ENCODE measurements around the gene NOS3. TPM values are rescaled to one million over a fixed set of nuclear protein-coding genes. Genes with fewer than 3 reads are reported as not detected.

The NOS3 gene
- total and polyA plus RNA-seq, 9 of the 15 experiments (the other 6 are each of a cell fraction or from before 2014, with no cell fraction given) = 1.1 to 121 (median 23.6) TPM

DNA sequence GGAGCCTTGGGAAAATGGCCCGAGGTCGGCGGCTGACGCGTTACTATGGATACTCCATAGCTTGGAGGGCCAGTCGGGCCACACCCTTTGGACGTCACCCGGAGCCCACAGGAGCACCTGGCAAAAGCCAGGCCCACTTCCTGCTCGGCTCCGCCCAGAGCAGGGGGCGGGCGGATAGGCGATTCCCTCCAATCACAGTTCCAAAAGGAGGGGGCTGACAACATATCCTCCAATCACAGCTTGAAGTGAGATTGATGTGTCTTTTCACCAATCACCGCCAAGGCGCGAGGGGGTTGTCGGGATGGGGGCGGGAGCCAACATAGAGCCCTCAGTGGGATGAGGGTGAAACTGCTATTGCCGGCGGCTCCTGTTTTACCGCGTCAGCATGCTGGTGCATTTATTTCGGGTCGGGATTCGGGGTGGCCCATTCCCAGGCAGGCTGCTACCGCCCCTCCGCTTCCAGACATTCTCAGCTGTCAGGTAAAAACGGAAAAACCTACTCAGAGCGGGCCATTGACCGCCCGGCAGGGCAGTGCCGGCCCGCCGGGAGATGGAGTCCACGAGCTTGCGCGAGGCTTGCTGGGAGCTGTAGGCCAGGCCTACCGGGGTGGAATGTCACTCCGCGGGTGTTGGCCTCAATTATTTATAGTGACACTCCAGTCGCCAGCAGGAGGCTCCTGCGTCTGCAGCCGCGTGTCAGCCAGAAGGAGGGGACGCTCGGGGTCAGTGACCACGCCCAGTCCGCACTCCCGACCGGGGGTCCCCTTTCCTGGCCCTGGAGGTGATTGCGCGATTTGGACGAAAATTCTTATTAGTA is 37.5 kb downstream of the NOS3 start, which contains the start of gene ABCB8 (continued):
- no peak for TF ChIP-seq U2AF1 (optimal IDR thresholded peaks at IDR 0.05; ENCODE audit: low read depth, low read length)
- no peak for TF ChIP-seq NCOA2 (IDR thresholded peaks at IDR 0.05; ENCODE audit: partially characterized antibody in 2 of 2)
- TF ChIP-seq ZNF23 (CRISPR knock-in tag; IDR thresholded peaks at IDR 0.05) = no peak
- TF ChIP-seq, protein P1, sequence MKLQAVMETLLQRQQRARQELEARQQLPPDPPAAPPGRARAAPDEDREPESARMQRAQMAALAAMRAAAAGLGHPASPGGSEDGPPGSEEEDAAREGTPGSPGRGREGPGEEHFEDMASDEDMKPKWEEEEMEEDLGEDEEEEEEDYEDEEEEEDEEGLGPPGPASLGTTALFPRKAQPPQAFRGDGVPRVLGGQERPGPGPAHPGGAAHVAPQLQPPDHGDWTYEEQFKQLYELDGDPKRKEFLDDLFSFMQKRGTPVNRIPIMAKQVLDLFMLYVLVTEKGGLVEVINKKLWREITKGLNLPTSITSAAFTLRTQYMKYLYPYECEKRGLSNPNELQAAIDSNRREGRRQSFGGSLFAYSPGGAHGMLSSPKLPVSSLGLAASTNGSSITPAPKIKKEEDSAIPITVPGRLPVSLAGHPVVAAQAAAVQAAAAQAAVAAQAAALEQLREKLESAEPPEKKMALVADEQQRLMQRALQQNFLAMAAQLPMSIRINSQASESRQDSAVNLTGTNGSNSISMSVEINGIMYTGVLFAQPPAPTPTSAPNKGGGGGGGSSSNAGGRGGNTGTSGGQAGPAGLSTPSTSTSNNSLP (IDR thresholded peaks at IDR 0.05; ENCODE audit: borderline replicate concordance, low read depth, low read length) = peak; percentile 100
- TF ChIP-seq, protein P2, sequence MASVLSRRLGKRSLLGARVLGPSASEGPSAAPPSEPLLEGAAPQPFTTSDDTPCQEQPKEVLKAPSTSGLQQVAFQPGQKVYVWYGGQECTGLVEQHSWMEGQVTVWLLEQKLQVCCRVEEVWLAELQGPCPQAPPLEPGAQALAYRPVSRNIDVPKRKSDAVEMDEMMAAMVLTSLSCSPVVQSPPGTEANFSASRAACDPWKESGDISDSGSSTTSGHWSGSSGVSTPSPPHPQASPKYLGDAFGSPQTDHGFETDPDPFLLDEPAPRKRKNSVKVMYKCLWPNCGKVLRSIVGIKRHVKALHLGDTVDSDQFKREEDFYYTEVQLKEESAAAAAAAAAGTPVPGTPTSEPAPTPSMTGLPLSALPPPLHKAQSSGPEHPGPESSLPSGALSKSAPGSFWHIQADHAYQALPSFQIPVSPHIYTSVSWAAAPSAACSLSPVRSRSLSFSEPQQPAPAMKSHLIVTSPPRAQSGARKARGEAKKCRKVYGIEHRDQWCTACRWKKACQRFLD (CRISPR knock-in tag; IDR thresholded peaks at IDR 0.05) = no peak; the same call in 1 of the 2 replicates
- TF ChIP-seq, protein P3, sequence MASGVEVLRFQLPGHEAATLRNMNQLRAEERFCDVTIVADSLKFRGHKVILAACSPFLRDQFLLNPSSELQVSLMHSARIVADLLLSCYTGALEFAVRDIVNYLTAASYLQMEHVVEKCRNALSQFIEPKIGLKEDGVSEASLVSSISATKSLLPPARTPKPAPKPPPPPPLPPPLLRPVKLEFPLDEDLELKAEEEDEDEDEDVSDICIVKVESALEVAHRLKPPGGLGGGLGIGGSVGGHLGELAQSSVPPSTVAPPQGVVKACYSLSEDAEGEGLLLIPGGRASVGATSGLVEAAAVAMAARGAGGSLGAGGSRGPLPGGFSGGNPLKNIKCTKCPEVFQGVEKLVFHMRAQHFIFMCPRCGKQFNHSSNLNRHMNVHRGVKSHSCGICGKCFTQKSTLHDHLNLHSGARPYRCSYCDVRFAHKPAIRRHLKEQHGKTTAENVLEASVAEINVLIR (CRISPR knock-in tag; IDR thresholded peaks at IDR 0.05) = 0 out of 2 replicates have a peak, but pooled peaks have one; percentile 3
- peak; percentile 94 for TF ChIP-seq FOXJ2 (tag; IDR thresholded peaks at IDR 0.05)
- TF ChIP-seq, protein P4, sequence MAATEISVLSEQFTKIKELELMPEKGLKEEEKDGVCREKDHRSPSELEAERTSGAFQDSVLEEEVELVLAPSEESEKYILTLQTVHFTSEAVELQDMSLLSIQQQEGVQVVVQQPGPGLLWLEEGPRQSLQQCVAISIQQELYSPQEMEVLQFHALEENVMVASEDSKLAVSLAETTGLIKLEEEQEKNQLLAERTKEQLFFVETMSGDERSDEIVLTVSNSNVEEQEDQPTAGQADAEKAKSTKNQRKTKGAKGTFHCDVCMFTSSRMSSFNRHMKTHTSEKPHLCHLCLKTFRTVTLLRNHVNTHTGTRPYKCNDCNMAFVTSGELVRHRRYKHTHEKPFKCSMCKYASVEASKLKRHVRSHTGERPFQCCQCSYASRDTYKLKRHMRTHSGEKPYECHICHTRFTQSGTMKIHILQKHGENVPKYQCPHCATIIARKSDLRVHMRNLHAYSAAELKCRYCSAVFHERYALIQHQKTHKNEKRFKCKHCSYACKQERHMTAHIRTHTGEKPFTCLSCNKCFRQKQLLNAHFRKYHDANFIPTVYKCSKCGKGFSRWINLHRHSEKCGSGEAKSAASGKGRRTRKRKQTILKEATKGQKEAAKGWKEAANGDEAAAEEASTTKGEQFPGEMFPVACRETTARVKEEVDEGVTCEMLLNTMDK (IDR thresholded peaks at IDR 0.05; ENCODE audit: borderline replicate concordance, insufficient read depth, low read depth, low read length, poor library complexity, severe bottlenecking) = peak; percentile 97
- TF ChIP-seq DPF2 (IDR thresholded peaks at IDR 0.05) = peak; percentile 80
- no peak for TF ChIP-seq ZNF121 (CRISPR knock-in tag; conservative IDR thresholded peaks at IDR 0.05)
- no peak for TF ChIP-seq RBM15 (IDR thresholded peaks at IDR 0.05; ENCODE audit: insufficient read depth, low read length)
- no peak for TF ChIP-seq PHB (CRISPR knock-in tag; IDR thresholded peaks at IDR 0.05)
- TF ChIP-seq, protein P5, sequence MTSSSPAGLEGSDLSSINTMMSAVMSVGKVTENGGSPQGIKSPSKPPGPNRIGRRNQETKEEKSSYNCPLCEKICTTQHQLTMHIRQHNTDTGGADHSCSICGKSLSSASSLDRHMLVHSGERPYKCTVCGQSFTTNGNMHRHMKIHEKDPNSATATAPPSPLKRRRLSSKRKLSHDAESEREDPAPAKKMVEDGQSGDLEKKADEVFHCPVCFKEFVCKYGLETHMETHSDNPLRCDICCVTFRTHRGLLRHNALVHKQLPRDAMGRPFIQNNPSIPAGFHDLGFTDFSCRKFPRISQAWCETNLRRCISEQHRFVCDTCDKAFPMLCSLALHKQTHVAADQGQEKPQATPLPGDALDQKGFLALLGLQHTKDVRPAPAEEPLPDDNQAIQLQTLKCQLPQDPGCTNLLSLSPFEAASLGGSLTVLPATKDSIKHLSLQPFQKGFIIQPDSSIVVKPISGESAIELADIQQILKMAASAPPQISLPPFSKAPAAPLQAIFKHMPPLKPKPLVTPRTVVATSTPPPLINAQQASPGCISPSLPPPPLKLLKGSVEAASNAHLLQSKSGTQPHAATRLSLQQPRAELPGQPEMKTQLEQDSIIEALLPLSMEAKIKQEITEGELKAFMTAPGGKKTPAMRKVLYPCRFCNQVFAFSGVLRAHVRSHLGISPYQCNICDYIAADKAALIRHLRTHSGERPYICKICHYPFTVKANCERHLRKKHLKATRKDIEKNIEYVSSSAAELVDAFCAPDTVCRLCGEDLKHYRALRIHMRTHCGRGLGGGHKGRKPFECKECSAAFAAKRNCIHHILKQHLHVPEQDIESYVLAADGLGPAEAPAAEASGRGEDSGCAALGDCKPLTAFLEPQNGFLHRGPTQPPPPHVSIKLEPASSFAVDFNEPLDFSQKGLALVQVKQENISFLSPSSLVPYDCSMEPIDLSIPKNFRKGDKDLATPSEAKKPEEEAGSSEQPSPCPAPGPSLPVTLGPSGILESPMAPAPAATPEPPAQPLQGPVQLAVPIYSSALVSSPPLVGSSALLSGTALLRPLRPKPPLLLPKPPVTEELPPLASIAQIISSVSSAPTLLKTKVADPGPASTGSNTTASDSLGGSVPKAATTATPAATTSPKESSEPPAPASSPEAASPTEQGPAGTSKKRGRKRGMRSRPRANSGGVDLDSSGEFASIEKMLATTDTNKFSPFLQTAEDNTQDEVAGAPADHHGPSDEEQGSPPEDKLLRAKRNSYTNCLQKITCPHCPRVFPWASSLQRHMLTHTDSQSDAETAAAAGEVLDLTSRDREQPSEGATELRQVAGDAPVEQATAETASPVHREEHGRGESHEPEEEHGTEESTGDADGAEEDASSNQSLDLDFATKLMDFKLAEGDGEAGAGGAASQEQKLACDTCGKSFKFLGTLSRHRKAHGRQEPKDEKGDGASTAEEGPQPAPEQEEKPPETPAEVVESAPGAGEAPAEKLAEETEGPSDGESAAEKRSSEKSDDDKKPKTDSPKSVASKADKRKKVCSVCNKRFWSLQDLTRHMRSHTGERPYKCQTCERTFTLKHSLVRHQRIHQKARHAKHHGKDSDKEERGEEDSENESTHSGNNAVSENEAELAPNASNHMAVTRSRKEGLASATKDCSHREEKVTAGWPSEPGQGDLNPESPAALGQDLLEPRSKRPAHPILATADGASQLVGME (CRISPR knock-in tag; IDR thresholded peaks at IDR 0.05) = 0 out of 2 replicates have a peak, but pooled peaks have one; percentile 58

All from K562 (cell line).